ENCODE data around the gene MACF1. TPM values are rescaled to one million over a fixed set of nuclear protein-coding genes. Genes with fewer than 3 reads are reported as not detected.

Gene MACF1
- total RNA-seq, 1 experiment from 2014 or later, result 190 TPM

GRCh38 chr1:39412892-39413291 is 208.4 kb downstream of the MACF1 start:
- H3K27me3 Mint-ChIP-seq (ENCODE audit: low read depth), result no peaks in the 10 kb centered on the region
- H4K91ac ChIP-seq (ENCODE audit: insufficient read length, low read depth, low read length), result no peak overlapping the region
- H3K23me2 ChIP-seq (ENCODE audit: insufficient read length, low read depth, low read length, poor library complexity, severe bottlenecking), result peaks cover 6% of the 10 kb centered on the region
- no peak overlapping the region for H3K4me2 ChIP-seq (ENCODE audit: insufficient read depth, insufficient read length, low read length)
- H2BK120ac ChIP-seq (ENCODE audit: low read depth, low read length, poor library complexity, severe bottlenecking), result no peak overlapping the region
- no peak for DNase-seq
- H3K27me3 ChIP-seq (ENCODE audit: insufficient read depth, low read length), result no peaks in the 10 kb centered on the region
- H4K20me1 ChIP-seq (ENCODE audit: control insufficient read depth, insufficient read depth, insufficient read length), result no peaks in the 10 kb centered on the region
- H3K4me1 ChIP-seq (ENCODE audit: insufficient read depth, low read length), result peaks cover 12% of the 10 kb centered on the region; the same call in 1 of the 2 replicates
- TF ChIP-seq CTCF (conservative IDR thresholded peaks at IDR 0.05), result no peak
- H3K4me1 Mint-ChIP-seq, result peaks cover 46 to 55% of the 10 kb centered on the region in 2 experiments
- H3K14ac ChIP-seq (ENCODE audit: insufficient read depth, low read length), result no peak overlapping the region; the same call in 1 of the 2 replicates
- no peak overlapping the region for H3K9ac ChIP-seq (ENCODE audit: extremely low read depth, insufficient read length, low read length)
- peaks cover 33% of the 10 kb centered on the region; the same call in 1 of the 2 replicates for H3K79me2 ChIP-seq (ENCODE audit: insufficient read depth, low read length)
- H3K4ac ChIP-seq (ENCODE audit: low read depth, low read length), result no peak overlapping the region
- H2AK5ac ChIP-seq (ENCODE audit: insufficient read length, low read length), result no peak overlapping the region
- no peak overlapping the region for H4K5ac ChIP-seq (ENCODE audit: insufficient read length, low read depth, low read length)
- H2BK15ac ChIP-seq (ENCODE audit: low read depth, low read length), result no peak overlapping the region
- H3K4me3 Mint-ChIP-seq, result no peak overlapping the region; a peak in 1 of 5 replicates
- H2BK12ac ChIP-seq (ENCODE audit: insufficient read length, low read depth, low read length), result no peak overlapping the region
- H3K27ac Mint-ChIP-seq, result no peak overlapping the region
- H4K8ac ChIP-seq (replicated peaks; ENCODE audit: insufficient read length, low read depth, low read length), result no peak overlapping the region
- H3K9me3 ChIP-seq (ENCODE audit: control insufficient read depth, low read depth, low read length), result no peaks in the 10 kb centered on the region
- no peaks in the 10 kb centered on the region for H3K79me1 ChIP-seq (ENCODE audit: insufficient read depth, low read depth, low read length, poor library complexity, severe bottlenecking)
- no peak overlapping the region for H3K18ac ChIP-seq (ENCODE audit: insufficient read length, low read depth, low read length)
- H3T11ph ChIP-seq (ENCODE audit: low read length), result no peak overlapping the region
- no peak overlapping the region for H3K56ac ChIP-seq (ENCODE audit: insufficient read length, low read depth, low read length)
- no peak overlapping the region for H2BK20ac ChIP-seq (ENCODE audit: low read depth, low read length, poor library complexity, severe bottlenecking)
- peaks cover 34 to 38% (median 37%) of the 10 kb centered on the region in 3 experiments for H3K36me3 Mint-ChIP-seq (ENCODE audit: insufficient read depth in 1 of 3, low read depth in 3 of 3)
- H3K27ac ChIP-seq (ENCODE audit: insufficient read length, low read depth, low read length), result no peak overlapping the region
- WGBS (ENCODE audit: extremely low coverage, insufficient read length, low lambda C conversion rate), result no CpG with 5 or more reads among the region's 2 CpGs
- no peak overlapping the region for H3K23ac ChIP-seq (ENCODE audit: insufficient read length, low read depth, low read length)
- H2AFZ ChIP-seq (ENCODE audit: low read length), result no peak overlapping the region
- peaks cover 0 to 28% of the 10 kb centered on the region in 2 experiments; a peak in 3 of 5 replicates for H3K9me3 Mint-ChIP-seq
- H2BK5ac ChIP-seq (ENCODE audit: insufficient read length, low read length), result no peak overlapping the region
